ENCODE data around the gene TYROBP. TPM values are rescaled to one million over a fixed set of nuclear protein-coding genes. Genes with fewer than 3 reads are reported as not detected.

Gene TYROBP
- total RNA-seq, 4 donors from 2014 or later = 3.0 to 116 (median 45.3) TPM

DNA sequence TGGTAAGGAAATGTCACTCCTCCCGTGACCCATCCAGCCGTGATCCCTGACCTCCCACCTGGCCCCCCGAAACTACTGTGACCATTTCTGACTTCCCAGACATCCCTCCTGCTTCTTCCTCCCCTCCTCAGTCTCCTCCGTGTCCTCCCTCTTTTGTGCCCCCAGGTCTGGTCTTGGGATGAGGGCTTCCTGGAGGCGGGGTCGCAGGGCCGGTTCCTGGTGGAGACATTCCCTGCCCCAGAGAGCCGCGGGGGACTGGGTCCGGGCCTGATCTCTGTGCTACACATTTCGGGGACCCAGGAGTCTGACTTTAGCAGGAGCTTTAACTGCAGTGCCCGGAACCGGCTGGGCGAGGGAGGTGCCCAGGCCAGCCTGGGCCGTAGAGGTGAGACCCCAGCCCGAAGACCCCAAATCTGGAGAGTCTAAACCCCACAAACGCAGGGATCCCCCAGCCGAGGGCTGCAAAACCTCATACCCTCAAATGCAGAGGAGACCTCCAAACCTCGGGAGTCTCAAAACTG is 46.4 kb downstream of the TYROBP start:
- ATAC-seq = no peak
- TF ChIP-seq, protein P1, sequence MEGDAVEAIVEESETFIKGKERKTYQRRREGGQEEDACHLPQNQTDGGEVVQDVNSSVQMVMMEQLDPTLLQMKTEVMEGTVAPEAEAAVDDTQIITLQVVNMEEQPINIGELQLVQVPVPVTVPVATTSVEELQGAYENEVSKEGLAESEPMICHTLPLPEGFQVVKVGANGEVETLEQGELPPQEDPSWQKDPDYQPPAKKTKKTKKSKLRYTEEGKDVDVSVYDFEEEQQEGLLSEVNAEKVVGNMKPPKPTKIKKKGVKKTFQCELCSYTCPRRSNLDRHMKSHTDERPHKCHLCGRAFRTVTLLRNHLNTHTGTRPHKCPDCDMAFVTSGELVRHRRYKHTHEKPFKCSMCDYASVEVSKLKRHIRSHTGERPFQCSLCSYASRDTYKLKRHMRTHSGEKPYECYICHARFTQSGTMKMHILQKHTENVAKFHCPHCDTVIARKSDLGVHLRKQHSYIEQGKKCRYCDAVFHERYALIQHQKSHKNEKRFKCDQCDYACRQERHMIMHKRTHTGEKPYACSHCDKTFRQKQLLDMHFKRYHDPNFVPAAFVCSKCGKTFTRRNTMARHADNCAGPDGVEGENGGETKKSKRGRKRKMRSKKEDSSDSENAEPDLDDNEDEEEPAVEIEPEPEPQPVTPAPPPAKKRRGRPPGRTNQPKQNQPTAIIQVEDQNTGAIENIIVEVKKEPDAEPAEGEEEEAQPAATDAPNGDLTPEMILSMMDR (IDR thresholded peaks at IDR 0.05) = no peak

DNA sequence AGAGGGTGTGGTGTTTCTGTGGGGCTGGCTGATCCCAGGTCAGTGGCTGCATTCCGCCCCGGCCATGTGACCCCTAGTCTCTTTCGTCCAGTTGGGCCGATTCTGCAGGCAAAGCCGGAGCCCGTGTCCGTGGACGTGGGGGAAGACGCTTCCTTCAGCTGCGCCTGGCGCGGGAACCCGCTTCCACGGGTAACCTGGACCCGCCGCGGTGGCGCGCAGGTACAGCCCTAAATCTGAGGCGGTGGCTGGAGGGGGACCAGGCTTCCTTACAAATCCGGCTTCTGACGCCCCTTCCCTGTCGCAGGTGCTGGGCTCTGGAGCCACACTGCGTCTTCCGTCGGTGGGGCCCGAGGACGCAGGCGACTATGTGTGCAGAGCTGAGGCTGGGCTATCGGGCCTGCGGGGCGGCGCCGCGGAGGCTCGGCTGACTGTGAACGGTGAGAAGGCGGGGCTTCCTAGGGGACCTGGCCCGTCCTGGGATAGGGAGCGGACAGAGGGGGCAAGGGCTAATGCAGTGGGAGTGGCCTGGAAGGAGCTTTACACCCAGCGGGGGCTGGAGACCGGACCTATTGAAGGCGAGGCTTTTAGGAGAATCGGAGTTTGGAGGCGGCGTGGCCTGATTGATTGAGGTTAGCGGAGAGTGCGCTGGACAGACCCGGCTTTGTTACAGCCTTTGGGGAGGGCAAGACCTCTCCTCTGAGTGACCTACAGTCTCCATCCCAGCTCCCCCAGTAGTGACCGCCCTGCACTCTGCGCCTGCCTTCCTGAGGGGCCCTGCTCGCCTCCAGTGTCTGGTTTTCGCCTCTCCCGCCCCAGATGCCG is 47.1 kb downstream of the TYROBP start:
- no peaks in the 10 kb centered on the region for H3K36me3 ChIP-seq
- no peak overlapping the region for H3K4me3 ChIP-seq
- 30 to 46% methylated on average over 4 to 12 of the region's 55 CpGs for WGBS, 2 donors (ENCODE audit: low coverage in 1 of 2)
- ATAC-seq = no peak
- TF ChIP-seq EP300 (IDR thresholded peaks at IDR 0.05) = no peak
- TF ChIP-seq POLR2AphosphoS5 (IDR thresholded peaks at IDR 0.05) = no peak
- TF ChIP-seq, protein P1 (IDR thresholded peaks at IDR 0.05) = no peak
- TF ChIP-seq POLR2A (IDR thresholded peaks at IDR 0.05) = no peak
- no peak overlapping the region for H3K27ac ChIP-seq
- H3K4me1 ChIP-seq = peaks cover 0 to 22% (median 10%) of the 10 kb centered on the region in 3 donors
- H3K9me3 ChIP-seq = peaks cover 0 to 6% (median 0%) of the 10 kb centered on the region in 3 donors
- peaks cover 77% of the 10 kb centered on the region for H3K27me3 ChIP-seq

More for the DNA sequence above, 46.4 kb downstream of the TYROBP start:
- Histone ChIP-seq H3K27ac (no peak overlapping the region), H3K4me3 (no peak overlapping the region), H3K27me3 (peaks cover 74% of the 10 kb centered on the region), H3K36me3 (no peaks in the 10 kb centered on the region), H3K4me1 (peaks cover 0 to 16% (median 4%) of the 10 kb centered on the region in 3 donors), H3K9me3 (peaks cover 0 to 6% (median 0%) of the 10 kb centered on the region in 3 donors)
- WGBS, 2 donors (ENCODE audit: low coverage in 1 of 2) = 18 to 38% methylated on average over 2 to 4 of the region's 19 CpGs

DNA sequence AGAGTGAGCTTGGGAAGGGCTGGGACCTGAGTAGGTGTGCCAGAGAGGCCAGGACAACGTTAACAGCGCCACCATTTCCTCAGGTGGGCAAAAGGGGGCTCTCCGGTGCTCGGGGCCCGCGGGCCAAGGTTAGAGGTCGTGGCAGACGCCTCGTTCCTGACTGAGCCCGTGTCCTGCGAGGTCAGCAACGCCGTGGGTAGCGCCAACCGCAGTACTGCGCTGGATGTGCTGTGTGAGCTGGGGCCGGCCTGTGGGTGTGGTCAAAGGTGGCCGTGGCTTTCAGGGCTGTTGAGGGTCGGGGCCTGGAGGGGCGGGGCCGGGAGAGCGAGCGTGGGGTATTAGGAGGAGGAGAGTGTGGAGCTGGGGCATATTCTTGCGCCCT is 47.7 kb downstream of the TYROBP start:
- H3K4me3 ChIP-seq = no peak overlapping the region

DNA sequence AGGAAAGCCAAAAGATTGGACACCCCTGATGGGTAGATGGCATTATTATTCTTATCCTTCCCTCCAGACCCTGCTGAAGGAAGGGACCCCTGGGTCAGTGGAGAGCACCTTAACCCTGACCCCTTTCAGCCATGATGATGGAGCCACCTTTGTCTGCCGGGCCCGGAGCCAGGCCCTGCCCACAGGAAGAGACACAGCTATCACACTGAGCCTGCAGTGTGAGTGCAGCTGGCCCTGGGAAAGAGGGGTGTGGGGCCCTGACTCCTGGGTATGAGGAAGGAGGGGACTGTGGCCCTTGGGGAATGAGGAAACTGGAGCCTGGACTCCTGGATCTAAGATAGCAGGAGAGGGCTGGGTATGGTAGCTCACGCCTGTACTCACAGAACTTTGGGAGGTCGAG is 48.7 kb downstream of the TYROBP start:
- TF ChIP-seq POLR2A (IDR thresholded peaks at IDR 0.05) (no peak), EP300 (IDR thresholded peaks at IDR 0.05) (no peak), POLR2AphosphoS5 (IDR thresholded peaks at IDR 0.05) (no peak)
- TF ChIP-seq, protein P1 (IDR thresholded peaks at IDR 0.05) = no peak
- no peak for ATAC-seq
- H3K36me3 ChIP-seq = no peaks in the 10 kb centered on the region
- no peak overlapping the region for H3K27ac ChIP-seq
- peaks cover 85% of the 10 kb centered on the region for H3K27me3 ChIP-seq
- no peak overlapping the region for H3K4me3 ChIP-seq
- WGBS, 2 donors (ENCODE audit: low coverage in 1 of 2) = 80 to 100% methylated on average over 1 to 2 of the region's 4 CpGs
- peaks cover 0 to 26% (median 11%) of the 10 kb centered on the region in 3 donors for H3K4me1 ChIP-seq
- H3K9me3 ChIP-seq = peaks cover 0 to 6% (median 0%) of the 10 kb centered on the region in 3 donors

More for the DNA sequence above, 47.7 kb downstream of the TYROBP start:
- Histone ChIP-seq H3K27ac (no peak overlapping the region), H3K9me3 (peaks cover 0 to 6% (median 0%) of the 10 kb centered on the region in 3 donors), H3K4me1 (peaks cover 0 to 26% (median 11%) of the 10 kb centered on the region in 3 donors), H3K27me3 (peaks cover 78% of the 10 kb centered on the region), H3K36me3 (no peaks in the 10 kb centered on the region)
- no peak for TF ChIP-seq POLR2A (IDR thresholded peaks at IDR 0.05)
- no peak for TF ChIP-seq POLR2AphosphoS5 (IDR thresholded peaks at IDR 0.05)
- TF ChIP-seq, protein P1 (IDR thresholded peaks at IDR 0.05) = no peak
- no peak for TF ChIP-seq EP300 (IDR thresholded peaks at IDR 0.05)
- 35% methylated on average over 11 of the region's 24 CpGs; no CpG with 5 or more reads in 1 of the 2 donors for WGBS, 2 donors (ENCODE audit: low coverage in 1 of 2)
- ATAC-seq = no peak
